Natural killer cell treated with Interleukin-12 subunit alpha and Interleukin-12 subunit beta and Interleukin-15 and Interleukin-18, amount 100 ng/mL, for 72 hours (primary cell): Measurements from ENCODE around the gene UBAC2. TPM values are rescaled to one million over a fixed set of nuclear protein-coding genes. Genes with fewer than 3 reads are reported as not detected.

ENCODE experiments used
- ATAC-seq, 2 donors: fragments of 150-1000 bp; cut with Tn5 transposase in 1 of 2; sonication (Bioruptor Pico), chemical (Tn5 transposase) in 1 of 2; 2 replicates each; pipeline ENCODE4 v1.10.0; 2021
- DNase-seq: peaks from one replicate; pipeline ENCODE4 v3.0.0; 2022; ENCODE audit warnings: low spot score
- H3K27ac Mint-ChIP-seq, 2 donors: 1 replicate in 1 of 2; 2 replicates in 1 of 2; pipeline ENCODE4 v1.8.0; 2022; ENCODE audit warnings: mixed read lengths in 2 of 2, mild to moderate bottlenecking in 1 of 2, moderate library complexity in 1 of 2
- H3K27me3 Mint-ChIP-seq, 2 donors: 1 replicate in 1 of 2; 2 replicates in 1 of 2; pipeline ENCODE4 v1.8.0; 2022; ENCODE audit warnings: mixed read lengths in 2 of 2
- H3K36me3 Mint-ChIP-seq: one replicate; pipeline ENCODE4 v1.8.0; 2022; ENCODE audit warnings: mixed read lengths
- H3K4me1 Mint-ChIP-seq, 2 donors: 1 replicate in 1 of 2; 2 replicates in 1 of 2; pipeline ENCODE4 v1.8.0; 2022; ENCODE audit warnings: low read depth in 2 of 2, mixed read lengths in 2 of 2, mild to moderate bottlenecking in 1 of 2
- H3K4me3 Mint-ChIP-seq: one replicate; pipeline ENCODE4 v1.8.0; 2022; ENCODE audit warnings: mixed read lengths
- H3K9me3 Mint-ChIP-seq: 2 replicates; pipeline ENCODE4 v1.8.0; 2022; ENCODE audit warnings: mixed read lengths
- total RNA-seq, 2 donors: library from RNA; stranded (reverse); gene quantifications; one replicate each; pipeline ENCODE4 v1.2.3, GENCODE V29; 2022

Gene UBAC2
- total RNA-seq, 2 donors from 2014 or later, result 55.9 to 58.0 TPM

DNA sequence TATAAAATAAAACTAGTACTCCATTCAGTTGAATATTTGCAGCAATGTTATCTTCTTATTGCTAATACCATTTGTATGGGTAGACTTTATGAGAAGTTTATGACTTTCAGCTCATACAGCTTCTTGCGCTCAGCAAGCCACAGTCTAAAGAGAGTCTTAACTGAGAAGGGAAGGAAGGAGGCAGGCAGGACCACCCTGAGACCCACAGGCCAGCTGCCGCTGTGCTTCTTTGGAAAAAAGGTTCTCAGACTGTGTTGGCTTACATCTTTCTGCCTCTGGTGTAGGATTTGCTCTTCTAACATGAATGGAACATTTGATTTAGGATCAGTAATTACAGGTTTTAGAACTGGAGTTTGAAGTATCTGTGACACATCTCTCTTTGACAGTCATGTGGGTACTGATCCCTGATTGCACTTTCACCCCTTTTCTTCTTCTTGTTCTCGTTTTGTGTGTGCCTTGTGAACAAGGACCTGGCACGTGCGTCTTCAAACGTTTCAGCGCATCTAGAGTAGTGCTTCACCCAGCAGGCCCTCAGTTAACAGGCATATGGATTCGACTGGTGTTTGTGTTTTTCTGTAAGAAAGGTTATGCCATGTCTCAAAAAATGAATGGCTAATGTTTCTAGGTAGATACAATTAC, 64.6 kb downstream of the UBAC2 start:
- H3K4me3 Mint-ChIP-seq, result no peak overlapping the region
- H3K9me3 Mint-ChIP-seq, result no peaks in the 10 kb centered on the region
- peak in 1 of 2 donors; percentile 60 for ATAC-seq

DNA sequence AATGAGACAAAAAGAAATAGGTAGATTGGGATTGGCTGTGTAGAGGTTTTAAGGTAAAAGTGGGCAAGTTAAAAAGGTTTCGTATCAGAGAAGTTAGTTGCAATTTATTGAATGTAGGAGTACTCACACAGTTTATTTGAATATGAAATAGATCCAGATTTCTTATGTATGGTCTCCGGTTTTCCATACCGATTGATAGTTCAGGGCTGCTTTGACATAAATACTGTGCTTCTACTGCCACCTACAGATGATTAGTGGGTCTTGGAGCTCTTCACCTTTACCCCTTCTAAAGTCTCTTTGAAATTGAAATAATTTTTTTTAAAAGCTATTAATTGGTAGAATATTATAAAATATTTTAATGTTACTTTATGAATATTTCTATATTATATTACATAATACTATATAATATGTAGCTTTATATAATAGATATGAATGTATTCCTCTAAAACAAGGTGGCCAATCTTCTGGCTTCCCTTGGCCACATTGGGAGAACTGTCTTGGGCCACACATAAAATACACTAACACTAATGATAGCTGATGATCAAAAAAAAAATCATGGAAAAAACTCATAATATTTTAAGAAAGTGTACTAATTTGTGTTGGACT, 65.3 kb downstream of the UBAC2 start:
- no peaks in the 10 kb centered on the region for H3K9me3 Mint-ChIP-seq
- no peaks in the 10 kb centered on the region for H3K36me3 Mint-ChIP-seq
- ATAC-seq, result peak in 1 of 2 donors; percentile 67
- no peak overlapping the region for H3K4me3 Mint-ChIP-seq
- H3K27ac Mint-ChIP-seq, result peak overlapping the region; percentile 9 to 11
- H3K4me1 Mint-ChIP-seq, result peaks cover 35 to 56% of the 10 kb centered on the region in 2 donors
- DNase-seq, result no peak
- no peaks in the 10 kb centered on the region for H3K27me3 Mint-ChIP-seq

More for the DNA sequence above, 64.6 kb downstream of the UBAC2 start:
- no peaks in the 10 kb centered on the region for H3K27me3 Mint-ChIP-seq
- no peak for DNase-seq
- H3K27ac Mint-ChIP-seq, result peak overlapping the region; percentile 9 to 11
- peaks cover 33 to 56% of the 10 kb centered on the region in 2 donors for H3K4me1 Mint-ChIP-seq
- H3K36me3 Mint-ChIP-seq, result no peaks in the 10 kb centered on the region

DNA sequence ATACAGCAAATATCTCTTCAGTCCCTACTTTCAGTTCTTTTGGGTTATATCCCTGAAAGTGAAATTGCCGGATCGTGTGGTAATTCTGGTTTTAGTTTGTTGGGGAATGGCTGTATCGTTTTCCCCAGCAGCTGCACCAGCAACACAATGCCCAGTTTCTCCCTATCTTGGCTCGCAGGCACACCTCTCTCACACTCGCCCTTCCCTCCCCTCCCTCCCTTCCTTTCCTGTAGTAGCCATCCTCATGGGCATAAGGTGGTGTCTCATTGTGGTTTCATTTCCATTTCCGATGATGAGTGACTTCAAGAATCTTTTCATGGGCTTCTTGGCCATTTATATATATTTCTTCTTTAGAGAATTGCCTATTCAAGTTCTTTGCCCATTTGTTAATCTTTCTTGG, 66.2 kb downstream of the UBAC2 start:
- Mint-ChIP-seq H3K4me1 (peaks cover 35 to 54% of the 10 kb centered on the region in 2 donors), H3K36me3 (peaks cover under 1% of the 10 kb centered on the region), H3K27ac (no peak overlapping the region), H3K9me3 (no peaks in the 10 kb centered on the region), H3K4me3 (no peak overlapping the region), H3K27me3 (no peaks in the 10 kb centered on the region)
- DNase-seq (no peak), ATAC-seq (no peak)

DNA sequence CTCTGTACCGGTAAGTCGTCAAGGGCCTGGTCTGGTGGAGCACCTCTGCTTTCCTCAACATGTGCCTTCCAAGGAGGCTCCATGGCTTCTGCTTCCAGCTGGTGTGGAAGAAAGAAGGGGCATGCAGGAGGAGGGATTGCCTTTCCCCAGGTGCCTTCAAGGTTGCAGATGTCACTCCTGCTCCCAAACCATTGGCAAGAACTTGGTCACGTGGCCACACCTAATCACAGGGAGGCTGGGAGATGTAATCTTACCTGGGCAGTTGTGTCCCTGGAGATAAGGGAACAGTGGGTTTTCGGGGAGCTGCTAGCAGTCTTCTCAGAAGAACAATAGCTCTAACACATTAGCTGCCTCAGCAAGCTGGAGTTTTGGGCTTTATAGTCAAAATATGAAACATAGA, 67.3 kb downstream of the UBAC2 start:
- H3K4me1 Mint-ChIP-seq, result peaks cover 46 to 64% of the 10 kb centered on the region in 2 donors
- no peak overlapping the region for H3K27ac Mint-ChIP-seq
- no peak for DNase-seq
- H3K4me3 Mint-ChIP-seq, result no peak overlapping the region
- no peak for ATAC-seq
- no peaks in the 10 kb centered on the region for H3K9me3 Mint-ChIP-seq
- H3K27me3 Mint-ChIP-seq, result no peaks in the 10 kb centered on the region
- H3K36me3 Mint-ChIP-seq, result peaks cover 6% of the 10 kb centered on the region

DNA sequence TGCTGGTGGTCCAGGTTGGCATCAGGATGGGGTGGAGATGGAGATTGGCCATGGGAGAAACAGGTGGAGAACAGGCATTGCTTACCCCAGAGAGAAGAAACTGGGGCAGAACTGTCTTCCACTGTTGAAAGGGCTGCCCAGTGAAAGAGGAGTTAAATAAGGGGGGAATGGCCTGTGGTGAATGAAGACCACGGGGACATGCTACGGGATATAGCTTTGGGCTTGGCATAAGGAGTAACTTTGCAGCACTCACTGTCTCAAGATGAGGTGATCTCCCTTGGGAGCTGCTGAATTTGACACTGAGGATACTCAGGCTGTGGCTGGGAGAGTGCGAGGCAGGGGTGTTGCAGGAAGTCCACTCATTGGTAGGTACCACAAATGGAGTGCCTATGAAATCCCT, 68.2 kb downstream of the UBAC2 start:
- no peaks in the 10 kb centered on the region for H3K9me3 Mint-ChIP-seq
- ATAC-seq (no peak), DNase-seq (no peak)
- peak overlapping the region in 1 of 2 donors; percentile 34 for H3K27ac Mint-ChIP-seq
- peaks cover 6% of the 10 kb centered on the region for H3K36me3 Mint-ChIP-seq
- H3K4me1 Mint-ChIP-seq, result peaks cover 51 to 64% of the 10 kb centered on the region in 2 donors
- no peak overlapping the region for H3K4me3 Mint-ChIP-seq
- no peaks in the 10 kb centered on the region for H3K27me3 Mint-ChIP-seq

DNA sequence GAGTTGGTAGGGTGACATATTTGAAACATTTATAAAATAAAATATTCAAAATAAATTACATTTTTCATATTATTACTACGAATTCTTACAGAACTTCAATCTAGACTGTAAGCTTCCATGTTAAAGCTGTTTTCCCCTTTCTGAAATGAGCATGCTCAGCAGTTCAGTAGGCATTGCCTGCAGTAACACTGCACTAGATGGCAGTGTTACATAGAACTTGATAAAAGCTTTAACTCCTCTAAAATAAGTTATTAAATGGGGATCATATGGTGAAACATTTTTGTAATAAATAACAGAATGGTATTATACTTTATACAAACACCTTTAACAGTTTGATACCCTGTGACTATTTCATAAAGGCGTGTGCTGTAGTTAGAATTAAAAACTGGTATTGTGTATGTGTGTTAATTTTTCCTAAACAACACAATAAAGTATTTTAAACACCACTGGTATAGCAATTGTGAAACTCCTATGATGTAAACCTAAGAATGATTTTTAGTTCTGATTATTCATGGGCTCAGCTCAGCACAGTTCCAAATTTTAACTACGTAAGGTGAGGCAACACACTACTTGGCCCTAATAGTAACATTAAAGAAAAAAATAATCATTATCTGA, 69.1 kb downstream of the UBAC2 start:
- ATAC-seq (peak; percentile 68 to 76), DNase-seq (no peak)
- Mint-ChIP-seq H3K4me3 (no peak overlapping the region), H3K9me3 (no peaks in the 10 kb centered on the region), H3K27me3 (no peaks in the 10 kb centered on the region), H3K4me1 (peaks cover 54 to 64% of the 10 kb centered on the region in 2 donors), H3K27ac (peak overlapping the region; percentile 39 to 82), H3K36me3 (peaks cover 6% of the 10 kb centered on the region)

DNA sequence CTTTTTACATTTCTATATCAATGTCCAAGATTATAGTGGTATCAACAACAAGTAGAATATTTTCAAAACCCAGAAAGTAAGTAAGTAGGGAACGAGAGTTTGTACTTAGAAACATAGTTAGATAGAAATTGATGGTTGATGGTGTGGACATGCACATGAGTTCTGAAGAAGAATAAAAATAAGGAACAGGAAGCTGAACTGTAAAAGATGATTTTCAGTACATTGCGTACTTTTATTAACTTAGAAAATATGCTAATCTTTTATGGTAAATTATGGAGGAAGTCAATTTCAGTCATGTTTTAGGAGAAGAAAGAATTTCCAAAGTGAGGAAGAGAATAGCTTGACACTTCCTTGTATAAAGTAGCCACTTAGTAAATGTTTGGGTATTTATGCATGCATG, 69.9 kb downstream of the UBAC2 start:
- ATAC-seq, result no peak
- H3K27me3 Mint-ChIP-seq, result no peaks in the 10 kb centered on the region
- no peak for DNase-seq
- no peak overlapping the region for H3K4me3 Mint-ChIP-seq
- H3K27ac Mint-ChIP-seq, result peak overlapping the region; percentile 39 to 82
- peaks cover 7% of the 10 kb centered on the region for H3K36me3 Mint-ChIP-seq
- H3K4me1 Mint-ChIP-seq, result peaks cover 59 to 64% of the 10 kb centered on the region in 2 donors
- H3K9me3 Mint-ChIP-seq, result no peaks in the 10 kb centered on the region

DNA sequence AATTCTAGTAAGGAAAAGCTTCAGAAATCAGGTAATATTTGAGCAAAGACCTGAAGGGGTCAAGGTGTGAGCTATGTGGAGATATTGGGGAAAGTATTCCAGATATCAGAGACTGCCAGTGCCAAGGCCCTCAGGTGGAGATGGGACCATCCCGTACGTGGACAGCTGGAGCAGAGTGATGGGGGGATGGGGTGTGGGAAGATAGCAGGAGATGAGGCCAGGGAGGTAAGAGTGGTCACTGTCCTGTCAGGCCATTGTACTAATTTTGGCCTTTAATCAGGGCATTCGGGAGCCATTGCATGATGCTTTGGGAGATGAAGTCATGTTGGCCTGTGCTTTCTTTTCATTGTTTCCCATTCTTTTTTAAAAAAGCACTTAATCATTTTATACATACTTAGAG, 70.6 kb downstream of the UBAC2 start:
- DNase-seq (no peak), ATAC-seq (no peak)
- peaks cover 10% of the 10 kb centered on the region for H3K36me3 Mint-ChIP-seq
- no peaks in the 10 kb centered on the region for H3K27me3 Mint-ChIP-seq
- H3K4me1 Mint-ChIP-seq, result peaks cover 62 to 67% of the 10 kb centered on the region in 2 donors
- H3K27ac Mint-ChIP-seq, result peak overlapping the region; percentile 39 to 82
- H3K9me3 Mint-ChIP-seq, result no peaks in the 10 kb centered on the region
- no peak overlapping the region for H3K4me3 Mint-ChIP-seq

DNA sequence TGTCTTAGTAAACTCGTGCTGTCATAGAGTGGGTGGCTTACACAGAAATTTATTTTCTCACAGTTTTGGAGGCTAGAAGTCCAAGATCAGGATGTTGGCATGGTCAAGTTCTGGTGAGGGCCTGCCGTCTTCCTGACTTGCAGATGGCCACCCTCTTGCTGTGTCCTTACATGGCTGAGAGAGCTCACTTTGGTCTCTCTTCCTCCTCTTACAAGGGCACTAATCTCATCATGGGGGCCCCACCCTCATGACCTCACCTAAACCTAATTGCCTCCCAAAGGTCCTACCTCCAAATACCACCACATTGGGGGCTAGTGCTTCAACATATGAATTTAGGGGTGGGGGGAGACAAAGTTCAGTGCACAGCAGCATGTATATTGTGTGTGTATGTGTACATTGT, 71.8 kb downstream of the UBAC2 start:
- no peak for DNase-seq
- Mint-ChIP-seq H3K27me3 (no peaks in the 10 kb centered on the region), H3K27ac (peak overlapping the region; percentile 39 to 82), H3K36me3 (peaks cover 10% of the 10 kb centered on the region), H3K9me3 (no peaks in the 10 kb centered on the region), H3K4me3 (no peak overlapping the region), H3K4me1 (peaks cover 71 to 76% of the 10 kb centered on the region in 2 donors)
- no peak for ATAC-seq

DNA sequence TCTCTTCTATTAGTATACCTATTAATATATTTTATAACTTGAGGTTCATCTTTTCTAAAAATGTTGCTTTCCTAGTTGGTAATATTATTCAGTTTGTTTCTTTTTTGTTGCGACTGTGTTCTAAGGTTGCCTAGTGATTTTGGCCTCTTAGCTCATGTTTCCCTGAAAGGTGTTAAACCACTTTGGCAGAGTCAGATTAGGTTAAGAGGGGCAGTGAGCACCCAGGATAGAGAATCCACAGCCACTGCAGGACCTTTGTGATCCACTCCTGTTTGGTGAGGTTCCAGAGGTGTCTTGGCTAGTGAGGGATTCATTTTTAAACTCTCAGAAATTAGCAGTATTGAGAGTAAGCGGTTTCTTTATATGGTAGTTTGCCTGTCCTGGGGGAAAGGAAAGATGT, 72.5 kb downstream of the UBAC2 start:
- Mint-ChIP-seq H3K27ac (peak overlapping the region; percentile 39 to 82), H3K4me3 (peak overlapping the region; percentile 62), H3K9me3 (no peaks in the 10 kb centered on the region), H3K36me3 (peaks cover 10% of the 10 kb centered on the region), H3K4me1 (peaks cover 78 to 82% of the 10 kb centered on the region in 2 donors), H3K27me3 (no peaks in the 10 kb centered on the region)
- ATAC-seq (peak; percentile 70 to 77), DNase-seq (no peak)

DNA sequence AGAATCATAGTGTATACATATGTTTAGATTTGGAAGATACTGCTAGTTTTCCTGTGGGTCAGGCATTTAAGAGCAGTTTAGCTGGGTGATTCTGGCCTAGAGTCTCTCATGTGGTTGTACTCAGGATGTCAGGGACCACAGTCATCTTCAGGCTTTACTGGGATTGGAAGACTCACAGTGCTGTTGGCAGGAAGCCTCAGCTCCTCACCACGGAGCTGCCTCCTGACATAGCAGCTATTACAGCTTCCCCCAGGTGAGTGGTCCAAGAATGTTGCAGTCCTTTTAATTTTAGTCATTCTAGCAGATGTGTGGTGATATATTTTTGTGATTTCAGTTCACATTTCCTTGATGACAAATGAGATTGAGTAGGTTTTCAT, 74.4 kb downstream of the UBAC2 start:
- H3K36me3 Mint-ChIP-seq, result peaks cover 13% of the 10 kb centered on the region
- H3K4me1 Mint-ChIP-seq, result peaks cover 87 to 90% of the 10 kb centered on the region in 2 donors
- DNase-seq (no peak), ATAC-seq (peak; percentile 77 to 82)
- peak overlapping the region; percentile 28 for H3K4me3 Mint-ChIP-seq
- no peaks in the 10 kb centered on the region for H3K9me3 Mint-ChIP-seq
- no peaks in the 10 kb centered on the region for H3K27me3 Mint-ChIP-seq
- peak overlapping the region; percentile 39 to 82 for H3K27ac Mint-ChIP-seq

DNA sequence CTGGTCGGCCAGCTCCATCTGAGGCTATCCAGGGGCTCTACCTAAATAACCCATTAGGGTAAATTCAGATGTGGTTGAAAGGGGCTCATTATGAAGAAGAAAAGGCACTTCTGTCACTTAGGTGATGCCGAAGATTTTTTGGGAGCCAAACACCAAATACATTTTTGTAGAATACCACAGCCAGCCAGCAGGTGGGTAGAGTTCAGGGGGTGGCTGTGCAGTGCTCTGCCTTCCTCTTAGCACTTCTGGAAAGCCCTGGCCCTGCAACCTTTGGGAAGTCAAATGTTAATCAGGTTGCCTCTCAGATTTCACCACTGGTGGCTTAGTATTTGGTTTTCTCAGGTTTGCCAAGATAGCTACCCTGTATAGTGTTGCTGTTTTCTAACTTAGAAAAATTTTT, 76.1 kb downstream of the UBAC2 start:
- Mint-ChIP-seq H3K27me3 (no peaks in the 10 kb centered on the region), H3K27ac (peak overlapping the region; percentile 27 to 82)

DNA sequence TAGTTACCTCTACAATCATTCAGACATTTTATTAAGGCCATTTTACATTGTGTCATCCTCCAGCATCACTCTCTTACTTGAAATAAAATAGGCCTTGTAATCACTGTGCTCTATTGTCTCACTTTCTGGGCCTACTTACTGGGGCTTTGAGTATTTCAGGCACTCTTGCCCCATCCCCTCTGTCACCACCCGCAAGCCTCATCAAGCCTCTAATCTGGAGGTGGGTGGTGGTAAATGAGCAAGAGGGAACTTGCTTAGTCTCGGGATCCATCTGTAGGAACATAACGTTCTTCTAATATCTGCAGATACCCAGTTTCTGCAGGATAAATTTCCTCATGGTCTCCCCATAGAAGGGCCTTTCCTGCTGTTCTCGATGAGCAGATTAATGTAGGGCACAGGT, 77.0 kb downstream of the UBAC2 start:
- no peak for ATAC-seq
- H3K9me3 Mint-ChIP-seq, result no peaks in the 10 kb centered on the region
- H3K27ac Mint-ChIP-seq, result peak overlapping the region; percentile 27 to 62
- no peak for DNase-seq
- H3K4me3 Mint-ChIP-seq, result peak overlapping the region; percentile 17
- peaks cover 88 to 92% of the 10 kb centered on the region in 2 donors for H3K4me1 Mint-ChIP-seq
- H3K27me3 Mint-ChIP-seq, result no peaks in the 10 kb centered on the region
- peaks cover 13% of the 10 kb centered on the region for H3K36me3 Mint-ChIP-seq

More for the DNA sequence above, 76.1 kb downstream of the UBAC2 start:
- no peak for ATAC-seq
- Mint-ChIP-seq H3K9me3 (no peaks in the 10 kb centered on the region), H3K36me3 (peaks cover 19% of the 10 kb centered on the region), H3K4me1 (peaks cover 89 to 91% of the 10 kb centered on the region in 2 donors), H3K4me3 (no peak overlapping the region)
- no peak for DNase-seq

DNA sequence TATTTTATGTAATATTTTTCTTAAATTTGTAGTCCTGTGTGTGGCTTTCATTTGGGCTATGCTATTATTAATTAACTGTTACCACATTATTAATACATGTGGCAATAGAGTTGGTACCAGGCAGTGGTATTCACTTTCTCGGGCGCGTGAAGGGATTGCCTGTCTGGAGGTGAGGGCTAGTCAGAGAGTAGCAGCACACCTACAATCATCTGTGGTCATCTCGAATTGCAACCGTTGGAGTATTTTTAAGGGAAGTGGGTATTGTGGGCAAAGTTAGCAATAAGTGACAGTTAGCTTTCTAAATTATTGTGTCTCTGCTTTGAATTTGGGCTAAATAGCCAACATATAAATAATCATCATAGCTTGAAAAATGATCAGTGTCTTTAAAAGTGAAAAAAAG, 77.5 kb downstream of the UBAC2 start:
- Mint-ChIP-seq H3K9me3 (no peaks in the 10 kb centered on the region), H3K4me1 (peaks cover 88 to 92% of the 10 kb centered on the region in 2 donors), H3K27ac (peak overlapping the region; percentile 27 to 62), H3K4me3 (peak overlapping the region; percentile 5), H3K27me3 (no peaks in the 10 kb centered on the region), H3K36me3 (peaks cover 13% of the 10 kb centered on the region)
- no peak for DNase-seq
- ATAC-seq, result peak in 1 of 2 donors; percentile 59
